Panc1 (cell line): ENCODE measurements around the gene ELAC1. TPM values are rescaled to one million over a fixed set of nuclear protein-coding genes. Genes with fewer than 3 reads are reported as not detected.
"Not testable (repeated sequence)": the region's sequence is repeated elsewhere in the genome, so short reads cannot be mapped to it uniquely, and the experiment has no call there.

Source experiments
- ATAC-seq: fragments of 200-7000 bp; cut with Tn5 transposase; 2 replicates; pipeline ENCODE4 v1.9.1; 2020; ENCODE audit warnings: mild to moderate bottlenecking, moderate library complexity
- BruUV-seq: library from RNA; stranded (reverse); fragments of 400-500 nt; replicated peaks from 2 replicates; lab custom pipeline; 2021; lab: Mats Ljungman, UMichigan
- CTCF ChIA-PET: fragments of 300-600 bp; sonication (Branson Sonifier 250); formaldehyde crosslinking; loops from one replicate; lab custom pipeline; 2022; ENCODE audit warnings: antibody characterized with exemption; lab: Charles Lee
- POLR2A ChIA-PET: fragments of 300-600 bp; sonication (Branson Sonifier 250); formaldehyde crosslinking; loops from one replicate; lab custom pipeline; 2022; ENCODE audit warnings: antibody characterized with exemption; lab: Charles Lee
- DNase-seq: peaks from one replicate; pipeline ENCODE4 v3.0.0-alpha.2; 2010; ENCODE audit warnings: low read depth, low spot score
- H3K27ac ChIP-seq: 2 replicates; pipeline ENCODE4 v1.5.1; 2011; ENCODE audit warnings: mild to moderate bottlenecking, low read length, inconsistent platforms
- H3K27me3 ChIP-seq: fragments of 200-500 bp; sonication (Bioruptor generic); 2 replicates; pipeline ENCODE4 v1.6.0; 2014; ENCODE audit warnings: low read length, inconsistent platforms; ENCODE audit not compliant: control insufficient read depth, insufficient read depth
- H3K36me3 ChIP-seq: fragments of 200-500 bp; sonication (Bioruptor generic); 2 replicates; pipeline ENCODE4 v1.5.1; 2014; ENCODE audit warnings: inconsistent platforms, mild to moderate bottlenecking, low read length, moderate library complexity; ENCODE audit not compliant: control insufficient read depth, insufficient read depth
- H3K4me1 ChIP-seq: 2 replicates; pipeline ENCODE4 v1.5.1; 2011; ENCODE audit warnings: inconsistent platforms, mild to moderate bottlenecking, low read length, moderate library complexity; ENCODE audit not compliant: control insufficient read depth, insufficient read depth
- H3K4me3 ChIP-seq, 2 experiments: 2 replicates each; pipeline ENCODE4 v1.5.1; 2011 to 2012; ENCODE audit warnings: low read depth in 2 of 2, low read length in 2 of 2, mild to moderate bottlenecking in 2 of 2, inconsistent platforms in 1 of 2, moderate library complexity in 1 of 2
- H3K9me3 ChIP-seq: fragments of 200-500 bp; sonication (Bioruptor generic); 2 replicates; pipeline ENCODE4 v1.5.1; 2014; ENCODE audit warnings: low read depth, mild to moderate bottlenecking, inconsistent platforms, low read length, moderate library complexity; ENCODE audit not compliant: control insufficient read depth, insufficient read depth
- CTCF ChIP-seq: fragments of 450-650 bp; IDR thresholded peaks from 2 replicates; pipeline ENCODE4 v1.5.1; 2017; ENCODE audit warnings: mild to moderate bottlenecking
- POLR2AphosphoS5 ChIP-seq: IDR thresholded peaks from 2 replicates; pipeline ENCODE4 v1.6.1; 2012; ENCODE audit warnings: mild to moderate bottlenecking, low read depth, low read length, moderate library complexity
- REST ChIP-seq, 2 experiments: IDR thresholded peaks; 2 replicates each; pipeline ENCODE4 v1.6.1; 2011 to 2012; ENCODE audit warnings: low read depth in 2 of 2, control low read depth in 1 of 2, low read length in 1 of 2, mild to moderate bottlenecking in 1 of 2, moderate library complexity in 1 of 2; ENCODE audit not compliant: insufficient read depth in 1 of 2
- SIN3A ChIP-seq: IDR thresholded peaks from 2 replicates; pipeline ENCODE4 v1.6.1; 2012; ENCODE audit warnings: low read depth, mild to moderate bottlenecking, low read length, moderate library complexity, borderline replicate concordance; ENCODE audit not compliant: insufficient read depth
- TCF7L2 ChIP-seq: IDR thresholded peaks from 2 replicates; pipeline ENCODE4 v1.6.1; 2011; ENCODE audit warnings: mild to moderate bottlenecking, low read depth, low read length, inconsistent platforms
- in situ Hi-C: cut with HindIII; loops from 2 replicates; pipeline ENCODE4 v1.10.0; 2016; ENCODE audit warnings: low sequenced_read_pairs, low pct_unique_long_range_greater_than_20kb
- intact Hi-C: fragments of 100-400 bp; cut with micrococcal nuclease; formaldehyde crosslinking; loops from one replicate; pipeline ENCODE4 v1.10.0; 2022; ENCODE audit not compliant: unreplicated experiment
- total RNA-seq: library from RNA; stranded (reverse); gene quantifications from one replicate; pipeline ENCODE4 v1.2.1, GENCODE V29; 2021; ENCODE audit not compliant: unreplicated experiment

The ELAC1 gene
- total RNA-seq, 1 experiment from 2014 or later: 4.6 TPM

- ChIA-PET POLR2A (no interaction called here), CTCF (no interaction called here)
- Histone ChIP-seq H3K4me1 (no peaks in the 10 kb centered on the region), H3K27me3 (no peaks in the 10 kb centered on the region), H3K27ac (no peak overlapping the region), H3K4me3 (no peak overlapping the region), H3K36me3 (no peaks in the 10 kb centered on the region), H3K9me3 (no peaks in the 10 kb centered on the region)
- ATAC-seq (no peak), DNase-seq (no peak)
- in situ Hi-C loops (no loop called here), intact Hi-C loops (no loop called here)
- TF ChIP-seq REST (IDR thresholded peaks at IDR 0.05; ENCODE audit: insufficient read depth in 1 of 2, low read depth in 2 of 2, low read length in 1 of 2) (no peak), TCF7L2 (no peak), SIN3A (no peak), POLR2AphosphoS5 (no peak), CTCF (no peak)
- no TSS peak for BruUV-seq
Measured at GRCh38 chr18:50994031-50994430, 26.2 kb downstream of the ELAC1 start.

GRCh38 chr18:51003174-51003573, 35.3 kb downstream of the ELAC1 start:
- ATAC-seq, POLR2A ChIA-PET, DNase-seq, intact Hi-C loops, H3K36me3 ChIP-seq, in situ Hi-C loops, H3K27ac ChIP-seq, H3K4me1 ChIP-seq, H3K27me3 ChIP-seq, CTCF ChIA-PET, BruUV-seq, H3K9me3 ChIP-seq, H3K4me3 ChIP-seq: not testable (repeated sequence)

GRCh38 chr18:51006061-51006818, 38.4 kb downstream of the ELAC1 start:
- no peaks in the 10 kb centered on the region for H3K4me1 ChIP-seq
- H3K27ac ChIP-seq: no peak overlapping the region
- no peaks in the 10 kb centered on the region; the same call in 1 of the 2 replicates for H3K27me3 ChIP-seq
- H3K9me3 ChIP-seq: no peaks in the 10 kb centered on the region
- H3K36me3 ChIP-seq: no peaks in the 10 kb centered on the region
- ChIA-PET CTCF (no interaction called here), POLR2A (no interaction called here)
- no peak for TF ChIP-seq POLR2AphosphoS5
- no peak for TF ChIP-seq SIN3A
- TF ChIP-seq REST (IDR thresholded peaks at IDR 0.05; ENCODE audit: insufficient read depth in 1 of 2, low read depth in 2 of 2, low read length in 1 of 2): no peak
- no peak for TF ChIP-seq CTCF
- TF ChIP-seq TCF7L2: no peak
- in situ Hi-C loops: no loop called here
- no peak for DNase-seq
- intact Hi-C loops: no loop called here
- ATAC-seq: no peak
- BruUV-seq: no TSS peak
- no peak overlapping the region for H3K4me3 ChIP-seq
